Keratinocyte (primary cell): ENCODE data around the gene CEMIP2. TPM values are rescaled to one million over a fixed set of nuclear protein-coding genes. Genes with fewer than 3 reads are reported as not detected.

Source experiments
- DNase-seq: peaks from one replicate; pipeline ENCODE4 v3.0.0-alpha.2; 2011; ENCODE audit warnings: low read depth, missing footprints, low spot score
- FAIRE-seq: peaks from 2 replicates; lab custom pipeline; 2011; peaks lifted over from hg19 to GRCh38; lab: Jason Lieb, UNC
- H2AFZ ChIP-seq: 2 replicates; pipeline ENCODE4 v1.6.0; 2012; ENCODE audit warnings: low read length, control low read depth, inconsistent platforms; ENCODE audit not compliant: control insufficient read depth
- H3K27ac ChIP-seq: 2 replicates; pipeline ENCODE4 v1.5.1; 2011; ENCODE audit warnings: low read length; ENCODE audit not compliant: control insufficient read depth, insufficient read depth
- H3K27me3 ChIP-seq: 3 replicates; pipeline ENCODE4 v1.6.0; 2011; ENCODE audit warnings: low read length; ENCODE audit not compliant: control insufficient read depth, insufficient read depth; ENCODE audit errors: extremely low read depth
- H3K36me3 ChIP-seq, 2 experiments: 2 replicates in 1 of 2; 3 replicates in 1 of 2; pipeline ENCODE4 v1.5.1; 2011; ENCODE audit warnings: low read length in 2 of 2, mild to moderate bottlenecking in 1 of 2; ENCODE audit not compliant: control insufficient read depth in 2 of 2, insufficient read depth in 2 of 2; ENCODE audit errors: extremely low read depth in 1 of 2
- H3K4me1 ChIP-seq: 3 replicates; pipeline ENCODE4 v1.5.1; 2011; ENCODE audit warnings: low read length; ENCODE audit not compliant: control insufficient read depth, insufficient read depth; ENCODE audit errors: extremely low read depth
- H3K4me2 ChIP-seq: 3 replicates; pipeline ENCODE4 v1.6.0; 2011; ENCODE audit warnings: low read depth, low read length; ENCODE audit not compliant: control insufficient read depth, insufficient read depth; ENCODE audit errors: extremely low read depth
- H3K4me3 ChIP-seq, 3 experiments: fragments of 200-600 bp in 1 of 3; sonication (generic) in 1 of 3; 2 replicates in 2 of 3; 3 replicates in 1 of 3; pipeline ENCODE4 v1.5.1; 2011 to 2016; ENCODE audit warnings: low read length in 3 of 3, mild to moderate bottlenecking in 3 of 3, control low read depth in 2 of 3, inconsistent platforms in 1 of 3, low read depth in 1 of 3, mixed read lengths in 1 of 3, mixed run types in 1 of 3, moderate library complexity in 1 of 3; ENCODE audit not compliant: control insufficient read depth in 2 of 3, insufficient read depth in 2 of 3; ENCODE audit errors: extremely low read depth in 1 of 3
- H3K79me2 ChIP-seq: 2 replicates; pipeline ENCODE4 v1.6.0; 2012; ENCODE audit warnings: low read length; ENCODE audit not compliant: control insufficient read depth, insufficient read depth
- H3K9ac ChIP-seq: 3 replicates; pipeline ENCODE4 v1.6.0; 2011; ENCODE audit warnings: low read length; ENCODE audit not compliant: control insufficient read depth, insufficient read depth; ENCODE audit errors: extremely low read depth
- H3K9me1 ChIP-seq: 3 replicates; pipeline ENCODE4 v1.6.0; 2011; ENCODE audit warnings: low read length; ENCODE audit not compliant: control insufficient read depth, insufficient read depth; ENCODE audit errors: extremely low read depth
- H3K9me3 ChIP-seq: 2 replicates; pipeline ENCODE4 v1.5.1; 2012; ENCODE audit warnings: low read depth, low read length; ENCODE audit not compliant: control insufficient read depth
- H4K20me1 ChIP-seq: 3 replicates; pipeline ENCODE4 v1.6.0; 2011; ENCODE audit warnings: low read length; ENCODE audit not compliant: control insufficient read depth, insufficient read depth; ENCODE audit errors: extremely low read depth
- EZH2 ChIP-seq: IDR thresholded peaks from one replicate; pipeline ENCODE4 v1.6.1; 2012; ENCODE audit warnings: inconsistent platforms, mild to moderate bottlenecking, low read length, moderate library complexity
- dilution Hi-C: fragments of 300-500 bp; cut with MboI; formaldehyde crosslinking; loops from one replicate; pipeline ENCODE4 v1.7.0; 2020; ENCODE audit warnings: low sequenced_read_pairs; ENCODE audit not compliant: extremely low pct_ligation_motif_present
- polyA plus RNA-seq, 5 experiments: library from polyadenylated mRNA; depleted of rRNA in 3 of 5; stranded (reverse) in 3 of 5; stranded (forward) in 1 of 5; unstranded in 1 of 5; fragments of >200 nt; gene quantifications; 1 replicate in 1 of 5; 2 replicates in 3 of 5; 3 replicates in 1 of 5; pipeline versions ENCODE4 v1.2.1 to v1.2.3, GENCODE V29; 2011 to 2012; ENCODE audit warnings: missing spikeins in 2 of 5, low read depth in 1 of 5, low replicate concordance in 1 of 5
- TF ChIP-seq, protein P1 (sequence below), 3 experiments: IDR thresholded peaks in 1 of 3; conservative IDR thresholded peaks in 1 of 3; optimal IDR thresholded peaks in 1 of 3; 2 replicates in 2 of 3; 3 replicates in 1 of 3; pipeline versions ENCODE3 to v1.5.1; 2011; ENCODE audit warnings: low read length in 3 of 3, mild to moderate bottlenecking in 3 of 3, moderate library complexity in 2 of 3, control low read depth in 1 of 3, inconsistent platforms in 1 of 3; ENCODE audit not compliant: insufficient read depth in 2 of 3; ENCODE audit errors: extremely low read depth in 1 of 3

CEMIP2 gene
- polyA plus RNA-seq, 1 donor (not counting 4 experiments of a cell fraction or from before 2014, with no cell fraction given) = 47.7 TPM

DNA sequence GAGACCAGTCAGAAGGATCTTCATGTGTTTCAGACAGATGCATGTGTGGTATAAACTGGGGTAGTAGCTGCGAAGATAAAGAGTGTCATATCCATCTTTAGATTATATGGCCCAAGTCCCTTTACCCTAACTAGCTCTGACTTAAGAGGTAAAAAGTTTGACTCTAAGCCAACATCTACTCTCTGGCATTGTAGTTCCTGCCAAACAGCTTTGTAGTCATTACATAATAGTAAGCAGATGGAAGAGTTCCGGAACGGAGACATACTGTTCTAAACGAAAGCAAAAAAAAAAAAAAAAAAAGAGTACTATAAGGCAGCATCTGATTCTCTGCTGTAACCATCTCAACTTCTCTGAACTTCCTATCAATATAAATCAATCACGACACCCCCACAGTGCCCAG, 48.8 kb downstream of the CEMIP2 start:
- no peak for DNase-seq
- H3K36me3 ChIP-seq = peaks cover 8% of the 10 kb centered on the region in 2 experiments

DNA sequence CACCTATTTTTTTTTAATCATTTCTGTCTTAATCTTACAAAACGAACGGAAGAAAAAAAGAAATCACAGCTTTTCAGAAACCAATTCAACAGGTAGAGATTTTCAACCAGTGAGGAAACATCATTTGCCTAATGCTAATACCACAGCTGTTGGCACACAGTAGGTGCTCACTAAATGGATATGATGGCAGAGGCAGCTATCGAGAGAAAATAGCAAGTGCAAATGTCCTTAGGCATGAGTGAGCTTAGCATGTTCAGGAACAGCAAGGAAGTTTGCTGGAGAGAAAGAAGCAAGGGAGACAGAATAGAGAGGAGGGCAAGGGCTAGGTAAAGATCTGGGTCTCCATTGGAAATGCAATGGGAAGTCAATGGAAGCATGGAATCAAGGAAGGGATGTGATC, 49.2 kb downstream of the CEMIP2 start:
- H3K9me1 ChIP-seq = no peaks in the 10 kb centered on the region
- DNase-seq = no peak
- no peaks in the 10 kb centered on the region for H4K20me1 ChIP-seq
- H3K9ac ChIP-seq = no peak overlapping the region
- no peak overlapping the region for H3K4me3 ChIP-seq
- no peak overlapping the region for H3K27ac ChIP-seq
- H3K36me3 ChIP-seq = peaks cover 4 to 9% of the 10 kb centered on the region in 2 experiments
- no peaks in the 10 kb centered on the region for H3K79me2 ChIP-seq
- no peak overlapping the region for H3K4me2 ChIP-seq
- FAIRE-seq = peak; percentile 32
- no peaks in the 10 kb centered on the region for H3K9me3 ChIP-seq
- no peak for TF ChIP-seq EZH2
- TF ChIP-seq, protein P1, sequence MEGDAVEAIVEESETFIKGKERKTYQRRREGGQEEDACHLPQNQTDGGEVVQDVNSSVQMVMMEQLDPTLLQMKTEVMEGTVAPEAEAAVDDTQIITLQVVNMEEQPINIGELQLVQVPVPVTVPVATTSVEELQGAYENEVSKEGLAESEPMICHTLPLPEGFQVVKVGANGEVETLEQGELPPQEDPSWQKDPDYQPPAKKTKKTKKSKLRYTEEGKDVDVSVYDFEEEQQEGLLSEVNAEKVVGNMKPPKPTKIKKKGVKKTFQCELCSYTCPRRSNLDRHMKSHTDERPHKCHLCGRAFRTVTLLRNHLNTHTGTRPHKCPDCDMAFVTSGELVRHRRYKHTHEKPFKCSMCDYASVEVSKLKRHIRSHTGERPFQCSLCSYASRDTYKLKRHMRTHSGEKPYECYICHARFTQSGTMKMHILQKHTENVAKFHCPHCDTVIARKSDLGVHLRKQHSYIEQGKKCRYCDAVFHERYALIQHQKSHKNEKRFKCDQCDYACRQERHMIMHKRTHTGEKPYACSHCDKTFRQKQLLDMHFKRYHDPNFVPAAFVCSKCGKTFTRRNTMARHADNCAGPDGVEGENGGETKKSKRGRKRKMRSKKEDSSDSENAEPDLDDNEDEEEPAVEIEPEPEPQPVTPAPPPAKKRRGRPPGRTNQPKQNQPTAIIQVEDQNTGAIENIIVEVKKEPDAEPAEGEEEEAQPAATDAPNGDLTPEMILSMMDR (optimal IDR thresholded peaks at IDR 0.05 in 1 of 3, IDR thresholded peaks at IDR 0.05 in 1 of 3, conservative IDR thresholded peaks at IDR 0.05 in 1 of 3; ENCODE audit: extremely low read depth in 1 of 3, insufficient read depth in 2 of 3, low read length in 3 of 3) = no peak
- dilution Hi-C loops = no loop called here
- H3K27me3 ChIP-seq = no peaks in the 10 kb centered on the region
- no peak overlapping the region for H2AFZ ChIP-seq
- peaks cover 9% of the 10 kb centered on the region for H3K4me1 ChIP-seq

More for the DNA sequence above, 48.8 kb downstream of the CEMIP2 start:
- Histone ChIP-seq H3K4me2 (peak overlapping the region; percentile 18), H3K9me1 (no peaks in the 10 kb centered on the region), H4K20me1 (no peaks in the 10 kb centered on the region), H3K27me3 (no peaks in the 10 kb centered on the region), H3K27ac (no peak overlapping the region), H2AFZ (no peak overlapping the region), H3K9me3 (no peaks in the 10 kb centered on the region), H3K9ac (no peak overlapping the region), H3K79me2 (no peaks in the 10 kb centered on the region), H3K4me3 (no peak overlapping the region), H3K4me1 (peaks cover 9% of the 10 kb centered on the region)
- FAIRE-seq = peak; percentile 63
- no peak for TF ChIP-seq EZH2
- TF ChIP-seq, protein P1 (optimal IDR thresholded peaks at IDR 0.05 in 1 of 3, IDR thresholded peaks at IDR 0.05 in 1 of 3, conservative IDR thresholded peaks at IDR 0.05 in 1 of 3; ENCODE audit: extremely low read depth in 1 of 3, insufficient read depth in 2 of 3, low read length in 3 of 3) = no peak
- dilution Hi-C loops = no loop called here
